Ureter (tissue), 1 donor: ENCODE results near the gene SCN1A. TPM values are rescaled to one million over a fixed set of nuclear protein-coding genes. Genes with fewer than 3 reads are reported as not detected.

Experiments used
- DNase-seq: peaks from one replicate; pipeline ENCODE4 v3.0.0-alpha.2; 2020; ENCODE audit warnings: low spot score
- total RNA-seq: library from RNA; stranded (reverse); gene quantifications from one replicate; pipeline ENCODE4 v1.2.4, GENCODE V29; 2023
- donor health status: DM: yes; HTN: yes; CAD: no.

Gene SCN1A
- total RNA-seq, 1 donor from 2014 or later, result not detected

- no peak for DNase-seq
These were observed 46.0 kb downstream of the SCN1A start for GRCh38 chr2:166081852-166082251.

GRCh38 chr2:166081131-166081632 lies 46.6 kb downstream of the SCN1A start:
- no peak for DNase-seq

- no peak for DNase-seq
These were observed 53.4 kb downstream of the SCN1A start for GRCh38 chr2:166074430-166074829.

GRCh38 chr2:166074011-166074410 lies 53.8 kb downstream of the SCN1A start:
- no peak for DNase-seq

- DNase-seq, result no peak
These were observed 57.6 kb downstream of the SCN1A start for GRCh38 chr2:166070231-166070630.

GRCh38 chr2:166068981-166069380 lies 58.8 kb downstream of the SCN1A start:
- no peak for DNase-seq

GRCh38 chr2:166067229-166067628 lies 60.6 kb downstream of the SCN1A start:
- DNase-seq, result no peak

- DNase-seq, result no peak
These were observed 67.6 kb downstream of the SCN1A start for GRCh38 chr2:166060191-166060590.

GRCh38 chr2:166057370-166058164 lies 70.3 kb downstream of the SCN1A start:
- DNase-seq, result no peak

GRCh38 chr2:166044853-166045483 lies 82.9 kb downstream of the SCN1A start:
- DNase-seq, result no peak

GRCh38 chr2:166042768-166043390 lies 84.9 kb downstream of the SCN1A start:
- DNase-seq, result no peak

GRCh38 chr2:166042356-166042755 lies 85.5 kb downstream of the SCN1A start:
- no peak for DNase-seq

GRCh38 chr2:166041613-166042012 lies 86.2 kb downstream of the SCN1A start:
- DNase-seq, result no peak

GRCh38 chr2:166032361-166032760 lies 95.5 kb downstream of the SCN1A start:
- no peak for DNase-seq

GRCh38 chr2:166031054-166031453 lies 96.8 kb downstream of the SCN1A start:
- DNase-seq, result no peak

GRCh38 chr2:166025313-166025712 lies 102.5 kb downstream of the SCN1A start:
- no peak for DNase-seq

GRCh38 chr2:166017208-166017607 lies 110.6 kb downstream of the SCN1A start:
- DNase-seq, result no peak

- no peak for DNase-seq
These were observed 113.9 kb downstream of the SCN1A start for GRCh38 chr2:166013878-166014277.

- DNase-seq, result no peak
These were observed 116.2 kb downstream of the SCN1A start for GRCh38 chr2:166011660-166012059.

GRCh38 chr2:166000401-166000800 lies 127.4 kb downstream of the SCN1A start:
- no peak for DNase-seq

- no peak for DNase-seq
These were observed 137.0 kb downstream of the SCN1A start for GRCh38 chr2:165990846-165991245.

GRCh38 chr2:165989851-165990250 lies 138.0 kb downstream of the SCN1A start:
- no peak for DNase-seq

GRCh38 chr2:165985120-165985519 lies 142.7 kb downstream of the SCN1A start:
- DNase-seq, result no peak
